K562 (cell line): Measurements from ENCODE around the gene CCDC169. TPM values are rescaled to one million over a fixed set of nuclear protein-coding genes. Genes with fewer than 3 reads are reported as not detected.
A peak's percentile ranks its signal among the peaks of the same experiment; 100 is the strongest.
"Not testable (repeated sequence)": the region's sequence is repeated elsewhere in the genome, so short reads cannot be mapped to it uniquely, and the experiment has no call there.

ENCODE experiments used
- ATAC-seq: fragments of 200-7000 bp; cut with Tn5 transposase; 3 replicates; pipeline ENCODE4 v1.9.1; 2020; ENCODE audit warnings: moderate library complexity
- BruUV-seq: library from RNA; stranded (reverse); fragments of 400-500 nt; replicated peaks from 2 replicates; lab custom pipeline; 2021; lab: Mats Ljungman, UMichigan
- CTCF ChIA-PET: fragments of 300-600 bp; formaldehyde crosslinking; extraction: SDS; loops from one replicate; lab custom pipeline; 2021; ENCODE audit warnings: low intra/inter-chr PET ratio; lab: Yijun Ruan, JAX
- POLR2A ChIA-PET: fragments of 300-600, 350-650 bp; sonication (Branson Sonifier 250); formaldehyde crosslinking; extraction: SDS; loops from one replicate; lab custom pipeline; 2021; ENCODE audit warnings: antibody characterized with exemption, inconsistent platforms; lab: Yijun Ruan, JAX
- DNase-seq, 4 experiments: peaks; one replicate each; pipeline versions ENCODE4 v3.0.0 to v3.0.0-alpha.2; 2011 to 2018; ENCODE audit warnings: low spot score in 3 of 4, mixed read lengths in 3 of 4; ENCODE audit errors: extremely low read depth in 1 of 4
- FAIRE-seq: peaks from 2 replicates; lab custom pipeline; 2011; peaks lifted over from hg19 to GRCh38; lab: Jason Lieb, UNC
- H2AFZ ChIP-seq: 2 replicates; pipeline ENCODE4 v1.6.0; 2011; ENCODE audit warnings: low read depth, low read length, control low read depth, inconsistent platforms
- H3K27ac ChIP-seq: fragments of 200-600 bp; 3 replicates; pipeline ENCODE4 v1.8.0; 2011; ENCODE audit warnings: low read depth, mild to moderate bottlenecking, control low read depth, inconsistent platforms, low read length, moderate library complexity, mixed read lengths; ENCODE audit errors: extremely low read depth
- H3K27me3 ChIP-seq, 2 experiments: fragments of 300-600 bp in 1 of 2; 2 replicates in 1 of 2; 3 replicates in 1 of 2; pipeline versions ENCODE4 v1.6.0 to v1.8.0; 2011; ENCODE audit warnings: inconsistent platforms in 2 of 2, low read length in 2 of 2, mild to moderate bottlenecking in 1 of 2, mixed read lengths in 1 of 2, moderate library complexity in 1 of 2; ENCODE audit not compliant: control insufficient read depth in 2 of 2, insufficient read depth in 2 of 2
- H3K36me3 ChIP-seq: fragments of 300-600 bp; 3 replicates; pipeline ENCODE4 v1.8.0; 2011; ENCODE audit warnings: mild to moderate bottlenecking, low read length, inconsistent platforms; ENCODE audit not compliant: control insufficient read depth, insufficient read depth
- H3K4me1 ChIP-seq, 2 experiments: fragments of 200-600 bp in 1 of 2; replicated peaks in 1 of 2; 2 replicates in 1 of 2; 3 replicates in 1 of 2; pipeline versions ENCODE4 v1.5.1 to v1.8.0; 2011; ENCODE audit warnings: inconsistent platforms in 2 of 2, low read length in 2 of 2, mild to moderate bottlenecking in 1 of 2, mixed read lengths in 1 of 2, moderate library complexity in 1 of 2; ENCODE audit not compliant: control insufficient read depth in 2 of 2, insufficient read depth in 2 of 2
- H3K4me2 ChIP-seq: 2 replicates; pipeline ENCODE4 v1.6.1; 2011; ENCODE audit warnings: low read length, control low read depth, inconsistent platforms, mixed read lengths; ENCODE audit not compliant: insufficient read depth
- H3K4me3 ChIP-seq: fragments of 200-600 bp; sonication (generic), shearing (Covaris generic); 2 replicates; pipeline ENCODE4 v1.5.1; 2016; ENCODE audit warnings: control low read depth, inconsistent platforms
- H3K79me2 ChIP-seq: fragments of 200-600 bp; 3 replicates; pipeline ENCODE4 v1.8.0; 2011; ENCODE audit warnings: low read length, inconsistent platforms; ENCODE audit not compliant: control insufficient read depth, insufficient read depth
- H3K9ac ChIP-seq, 2 experiments: 2 replicates each; pipeline versions ENCODE4 v1.6.0 to v1.6.1; 2011; ENCODE audit warnings: low read depth in 2 of 2, low read length in 2 of 2, control low read depth in 1 of 2, inconsistent platforms in 1 of 2, mild to moderate bottlenecking in 1 of 2, mixed read lengths in 1 of 2; ENCODE audit not compliant: insufficient read depth in 1 of 2
- H3K9me1 ChIP-seq: one replicate; pipeline ENCODE4 v1.6.0; 2011; ENCODE audit warnings: inconsistent platforms, mild to moderate bottlenecking, low read length, moderate library complexity; ENCODE audit not compliant: control insufficient read depth, insufficient read depth
- H3K9me3 ChIP-seq: replicated peaks from 2 replicates; pipeline ENCODE4 v1.5.1; 2011; ENCODE audit warnings: low read depth, low read length, inconsistent platforms; ENCODE audit not compliant: control insufficient read depth, insufficient read depth
- H4K20me1 ChIP-seq: replicated peaks from 2 replicates; pipeline ENCODE4 v1.6.1; 2011; ENCODE audit warnings: low read length, inconsistent platforms, mixed read lengths; ENCODE audit not compliant: control insufficient read depth, insufficient read depth
- ATF3 ChIP-seq, 2 experiments: fragments of 450-650 bp in 1 of 2; sonication (generic) in 1 of 2; formaldehyde crosslinking in 1 of 2; IDR thresholded peaks in 1 of 2; conservative IDR thresholded peaks in 1 of 2; 2 replicates each; pipeline versions ENCODE4 v1.6.1 to v1.8.1; 2016 to 2023; ENCODE audit warnings: mild to moderate bottlenecking in 2 of 2, moderate library complexity in 2 of 2, inconsistent platforms in 1 of 2, missing genetic modification reagents in 1 of 2
- FOSL1 ChIP-seq: fragments of 200-800 bp; sonication (Bioruptor generic); conservative IDR thresholded peaks from 2 replicates; pipeline ENCODE4 v1.6.1; 2016; ENCODE audit warnings: missing genetic modification characterization, missing compliant biosample characterization
- JUND ChIP-seq, 2 experiments: IDR thresholded peaks; 2 replicates in 1 of 2; 3 replicates in 1 of 2; pipeline ENCODE4 v1.6.1; 2011; ENCODE audit warnings: borderline replicate concordance in 2 of 2, low read depth in 2 of 2, low read length in 2 of 2, improper control_type of control experiment in 1 of 2, missing biosample characterization in 1 of 2, missing genetic modification characterization in 1 of 2, missing genetic modification reagents in 1 of 2
- NFXL1 ChIP-seq: fragments of 450-650 bp; formaldehyde crosslinking; IDR thresholded peaks from 2 replicates; pipeline ENCODE4 v1.4.0; 2021; ENCODE audit warnings: mild to moderate bottlenecking
- TAF7 ChIP-seq: fragments of 450-650 bp; IDR thresholded peaks from 2 replicates; pipeline ENCODE4 v1.6.1; 2016; ENCODE audit warnings: missing genetic modification characterization, missing compliant biosample characterization
- TEAD1 ChIP-seq, 2 experiments: fragments of 450-650 bp in 1 of 2; sonication (generic) in 1 of 2; formaldehyde crosslinking; IDR thresholded peaks; 2 replicates each; pipeline versions ENCODE4 v1.4.0 to v1.8.0; 2020 to 2022; ENCODE audit warnings: mild to moderate bottlenecking in 2 of 2, missing genetic modification reagents in 1 of 2
- THAP12 ChIP-seq: fragments of 250-450 bp; sonication (Bioruptor Pico); IDR thresholded peaks from 2 replicates; pipeline ENCODE4 v1.9.0; 2021; ENCODE audit warnings: mild to moderate bottlenecking, inconsistent platforms
- ZSCAN29 ChIP-seq: fragments of 450-650 bp; IDR thresholded peaks from 2 replicates; pipeline ENCODE4 v1.6.1; 2017
- in situ Hi-C: fragments of 300-500 bp; cut with MboI; formaldehyde crosslinking; loops from 4 replicates; pipeline ENCODE4 v1.15.0; 2018; ENCODE audit warnings: inconsistent platforms, mixed read lengths
- intact Hi-C: fragments of 100-400 bp; cut with micrococcal nuclease; formaldehyde crosslinking; loops from 2 replicates; pipeline ENCODE4 v1.14.2; 2022
- polyA plus RNA-seq, 8 experiments: library from polyadenylated mRNA; depleted of rRNA in 4 of 8; stranded (reverse) in 5 of 8; unstranded in 3 of 8; fragments of >200 nt; fragmentation: Nextera tagmentation in 2 of 8; fragmentation: Illumina TruSeq in 1 of 8; extraction: Ambion mirVana in 2 of 8; extraction: Trizol in 1 of 8; gene quantifications; 2 replicates each; pipeline versions ENCODE4 v1.2.1 to v1.2.3, GENCODE V29; 2011 to 2014; ENCODE audit warnings: inconsistent platforms in 1 of 8, missing spikeins in 1 of 8
- total RNA-seq, 7 experiments: library from RNA; depleted of rRNA in 6 of 7; stranded (reverse); fragments of >200 nt in 6 of 7; fragmentation: Illumina TruSeq in 2 of 7; extraction: Trizol in 2 of 7; gene quantifications; 2 replicates each; pipeline versions ENCODE4 v1.2.1 to v1.2.3, GENCODE V29; 2011 to 2021; ENCODE audit warnings: low replicate concordance in 1 of 7

Gene CCDC169
- total and polyA plus RNA-seq, 9 of the 15 experiments (the other 6 are each of a cell fraction or from before 2014, with no cell fraction given): 6.8 to 22.0 (median 12.4) TPM

GRCh38 chr13:36337938-36338641, 40.5 kb upstream of the CCDC169 start (continued):
- TF ChIP-seq THAP12 (CRISPR knock-in tag) (no peak), ZSCAN29 (no peak), TEAD1 (CRISPR knock-in tag; IDR thresholded peaks at IDR 0.05) (no peak)

- no TSS peak for BruUV-seq
- peaks cover 43% of the 10 kb centered on the region for H3K36me3 ChIP-seq
- H3K27me3 ChIP-seq: no peaks in the 10 kb centered on the region
- ATAC-seq: no peak
- H4K20me1 ChIP-seq: no peaks in the 10 kb centered on the region
- H3K4me1 ChIP-seq: no peaks in the 10 kb centered on the region
- TF ChIP-seq NFXL1 (no peak), ATF3 (IDR thresholded peaks at IDR 0.05) (peak; percentile 46), ATF3 (CRISPR knock-in tag; conservative IDR thresholded peaks at IDR 0.05) (no peak), FOSL1 (peak; percentile 35; the same call in 1 of the 2 replicates), JUND (IDR thresholded peaks at IDR 0.05; ENCODE audit: borderline replicate concordance, low read depth, low read length) (0 out of 2 replicates have a peak, but pooled peaks have one; percentile 7), JUND (tag; IDR thresholded peaks at IDR 0.05; ENCODE audit: borderline replicate concordance, low read depth, low read length) (no peak), TAF7 (tag) (no peak)
- TF ChIP-seq, all 486 proteins: peak for 3
- Histone ChIP-seq H3K27ac (no peak overlapping the region), H2AFZ (no peak overlapping the region), H3K4me3 (no peak overlapping the region), H3K4me2 (no peak overlapping the region), H3K9me3 (no peaks in the 10 kb centered on the region), H3K9me1 (no peaks in the 10 kb centered on the region), H3K79me2 (peaks cover 68% of the 10 kb centered on the region), H3K9ac (no peak overlapping the region)
- ChIA-PET CTCF (interaction anchor here (0.7 kb wide), 1 partner anchor 655 kb away, joined by 6 read pairs; no protein-coding TSS in a partner anchor), POLR2A (no interaction called here)
- intact Hi-C loops (no loop called here), in situ Hi-C loops (no loop called here)
- DNase-seq: no peak
- no peak for FAIRE-seq
Measured at GRCh38 chr13:36332986-36333385, 35.4 kb upstream of the CCDC169 start.

- in situ Hi-C loops, intact Hi-C loops, H3K4me2 ChIP-seq, H2AFZ ChIP-seq, POLR2A ChIA-PET, CTCF ChIA-PET, H3K27ac ChIP-seq, H3K4me3 ChIP-seq, H3K9me1 ChIP-seq, H4K20me1 ChIP-seq, FAIRE-seq, ATAC-seq, H3K27me3 ChIP-seq, H3K4me1 ChIP-seq, H3K9me3 ChIP-seq, BruUV-seq, DNase-seq, H3K9ac ChIP-seq: not testable (repeated sequence)
- Histone ChIP-seq H3K36me3 (peaks cover 43% of the 10 kb centered on the region), H3K79me2 (peaks cover 61% of the 10 kb centered on the region)
Measured at GRCh38 chr13:36332255-36332654, 34.6 kb upstream of the CCDC169 start.
